ENCODE data around the gene TRNP1. TPM values are rescaled to one million over a fixed set of nuclear protein-coding genes. Genes with fewer than 3 reads are reported as not detected.

TRNP1 gene
- total and polyA plus RNA-seq, 4 donors, result 2.0 to 23.1 (median 15.0) TPM

DNA sequence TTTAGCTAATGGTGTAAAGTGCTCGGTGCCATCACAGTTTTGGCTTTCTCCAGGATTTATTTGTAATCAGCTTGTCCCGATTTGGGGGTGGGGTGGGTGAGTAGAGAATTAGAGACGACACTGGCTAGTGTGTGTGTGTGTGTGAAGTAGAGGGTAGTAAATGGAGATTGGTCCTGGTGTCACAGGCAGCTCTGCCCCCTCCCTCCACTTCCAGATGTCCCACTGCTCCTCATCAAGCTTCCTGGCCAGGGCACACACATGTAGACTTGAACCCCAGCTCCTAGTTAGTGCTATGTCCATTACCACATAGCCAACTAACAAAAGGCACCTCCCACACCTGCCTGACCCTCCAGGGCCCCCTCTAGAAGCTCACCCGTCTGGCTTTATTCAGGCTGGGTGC lies 3.2 kb downstream of the TRNP1 start:
- DNase-seq (no peak), ATAC-seq (ENCODE audit: insufficient read depth, low FRiP score) (no peak)
- WGBS, 2 donors, result 86 to 94% methylated on average over 4 of the region's 4 CpGs
- Histone ChIP-seq H3K4me1 (ENCODE audit: control insufficient read depth in 5 of 5, insufficient read depth in 5 of 5, low read length in 5 of 5) (peaks cover 3 to 29% (median 9%) of the 10 kb centered on the region in 5 donors), H3K9me3 (ENCODE audit: control insufficient read depth in 4 of 4, insufficient read depth in 3 of 4, low read length in 3 of 4) (no peaks in the 10 kb centered on the region), H3K36me3 (ENCODE audit: control insufficient read depth in 4 of 4, insufficient read depth in 4 of 4, low read length in 4 of 4) (no peaks in the 10 kb centered on the region), H3K9ac (ENCODE audit: insufficient read depth in 1 of 2, low read length in 2 of 2) (no peak overlapping the region), H3K4me3 (no peak overlapping the region), H3K27ac (ENCODE audit: low read depth in 1 of 2, low read length in 1 of 2) (no peak overlapping the region), H3K27me3 (ENCODE audit: control insufficient read depth in 3 of 3, insufficient read depth in 3 of 3, low read length in 2 of 3) (peaks cover 0 to 34% (median 33%) of the 10 kb centered on the region in 3 donors)
- TF ChIP-seq, protein P1, sequence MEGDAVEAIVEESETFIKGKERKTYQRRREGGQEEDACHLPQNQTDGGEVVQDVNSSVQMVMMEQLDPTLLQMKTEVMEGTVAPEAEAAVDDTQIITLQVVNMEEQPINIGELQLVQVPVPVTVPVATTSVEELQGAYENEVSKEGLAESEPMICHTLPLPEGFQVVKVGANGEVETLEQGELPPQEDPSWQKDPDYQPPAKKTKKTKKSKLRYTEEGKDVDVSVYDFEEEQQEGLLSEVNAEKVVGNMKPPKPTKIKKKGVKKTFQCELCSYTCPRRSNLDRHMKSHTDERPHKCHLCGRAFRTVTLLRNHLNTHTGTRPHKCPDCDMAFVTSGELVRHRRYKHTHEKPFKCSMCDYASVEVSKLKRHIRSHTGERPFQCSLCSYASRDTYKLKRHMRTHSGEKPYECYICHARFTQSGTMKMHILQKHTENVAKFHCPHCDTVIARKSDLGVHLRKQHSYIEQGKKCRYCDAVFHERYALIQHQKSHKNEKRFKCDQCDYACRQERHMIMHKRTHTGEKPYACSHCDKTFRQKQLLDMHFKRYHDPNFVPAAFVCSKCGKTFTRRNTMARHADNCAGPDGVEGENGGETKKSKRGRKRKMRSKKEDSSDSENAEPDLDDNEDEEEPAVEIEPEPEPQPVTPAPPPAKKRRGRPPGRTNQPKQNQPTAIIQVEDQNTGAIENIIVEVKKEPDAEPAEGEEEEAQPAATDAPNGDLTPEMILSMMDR (IDR thresholded peaks at IDR 0.05; ENCODE audit: control extremely low read depth, extremely low read depth), result no peak

DNA sequence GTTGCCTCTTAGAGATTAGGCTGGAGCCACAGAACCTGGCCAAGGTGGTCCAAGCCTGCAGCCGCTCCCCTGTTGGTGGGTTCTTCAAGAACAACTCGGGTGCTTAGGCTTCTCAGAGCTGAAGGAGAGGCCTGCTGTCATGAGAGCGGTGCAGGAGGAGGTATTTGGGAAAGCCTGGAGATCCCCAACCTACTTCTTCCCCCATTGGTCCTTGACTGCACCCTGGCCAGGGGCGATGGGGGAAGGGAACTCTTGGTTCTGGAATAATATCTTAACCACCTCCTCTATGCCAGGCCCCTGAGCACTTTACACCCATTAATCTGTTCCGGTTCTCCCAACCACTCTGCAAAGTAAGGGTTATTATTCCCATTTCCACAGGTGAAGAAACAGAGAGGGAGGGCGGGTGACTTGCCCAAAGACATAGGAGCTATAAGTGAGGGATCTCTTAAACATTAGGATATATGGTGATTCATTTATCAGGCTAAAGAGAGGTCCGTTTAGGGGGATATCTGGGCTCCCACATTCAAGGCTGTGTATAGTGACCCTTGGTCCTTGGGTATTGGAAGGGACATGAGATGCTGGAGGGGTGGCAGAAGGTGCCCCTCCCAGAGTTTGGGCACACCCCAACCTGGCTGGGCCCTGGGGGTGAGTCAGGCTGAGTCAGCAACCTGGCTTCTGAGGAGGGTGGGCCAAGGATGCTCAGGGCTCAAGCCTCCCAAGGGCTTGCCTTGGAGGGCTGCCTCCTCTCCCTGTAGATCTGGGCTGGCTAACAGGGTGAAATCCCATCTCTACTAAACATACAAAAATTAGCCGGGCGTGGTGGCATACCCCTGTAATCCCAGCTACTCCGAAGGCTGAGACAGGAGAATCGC lies 5.2 kb downstream of the TRNP1 start:
- ATAC-seq (ENCODE audit: insufficient read depth, low FRiP score), result no peak
- H3K4me1 ChIP-seq (ENCODE audit: control insufficient read depth in 5 of 5, insufficient read depth in 5 of 5, low read length in 5 of 5), result peaks cover 3 to 24% (median 9%) of the 10 kb centered on the region in 5 donors
- H3K9ac ChIP-seq (ENCODE audit: insufficient read depth in 1 of 2, low read length in 2 of 2), result no peak overlapping the region

GRCh38 chr1:26999440-26999987 lies 6.0 kb downstream of the TRNP1 start:
- TF ChIP-seq, protein P1 (IDR thresholded peaks at IDR 0.05; ENCODE audit: control extremely low read depth, extremely low read depth), result no peak
- Histone ChIP-seq H3K9me3 (ENCODE audit: control insufficient read depth in 4 of 4, insufficient read depth in 3 of 4, low read length in 3 of 4) (no peaks in the 10 kb centered on the region), H3K9ac (ENCODE audit: insufficient read depth in 1 of 2, low read length in 2 of 2) (no peak overlapping the region), H3K4me3 (no peak overlapping the region), H3K36me3 (ENCODE audit: control insufficient read depth in 4 of 4, insufficient read depth in 4 of 4, low read length in 4 of 4) (no peaks in the 10 kb centered on the region), H3K4me1 (ENCODE audit: control insufficient read depth in 5 of 5, insufficient read depth in 5 of 5, low read length in 5 of 5) (peaks cover 3 to 26% (median 18%) of the 10 kb centered on the region in 5 donors), H3K27ac (ENCODE audit: low read depth in 1 of 2, low read length in 1 of 2) (peak overlapping the region; percentile 78 to 81), H3K27me3 (ENCODE audit: control insufficient read depth in 3 of 3, insufficient read depth in 3 of 3, low read length in 2 of 3) (peaks cover 0 to 24% (median 21%) of the 10 kb centered on the region in 3 donors)
- WGBS, 2 donors, result 55 to 69% methylated on average over 7 of the region's 7 CpGs
- ATAC-seq (ENCODE audit: insufficient read depth, low FRiP score), result peak; percentile 54
- DNase-seq, result peak; percentile 63 to 72 (median 65)

More for the DNA sequence above, 5.2 kb downstream of the TRNP1 start:
- peaks cover 0 to 24% (median 24%) of the 10 kb centered on the region in 3 donors for H3K27me3 ChIP-seq (ENCODE audit: control insufficient read depth in 3 of 3, insufficient read depth in 3 of 3, low read length in 2 of 3)
- no peak for DNase-seq
- no peaks in the 10 kb centered on the region for H3K36me3 ChIP-seq (ENCODE audit: control insufficient read depth in 4 of 4, insufficient read depth in 4 of 4, low read length in 4 of 4)
- TF ChIP-seq, protein P1 (IDR thresholded peaks at IDR 0.05; ENCODE audit: control extremely low read depth, extremely low read depth), result no peak
- no peak overlapping the region for H3K4me3 ChIP-seq
- WGBS, 2 donors, result 84 to 92% methylated on average over 11 of the region's 11 CpGs
- no peaks in the 10 kb centered on the region for H3K9me3 ChIP-seq (ENCODE audit: control insufficient read depth in 4 of 4, insufficient read depth in 3 of 4, low read length in 3 of 4)
- H3K27ac ChIP-seq (ENCODE audit: low read depth in 1 of 2, low read length in 1 of 2), result peak overlapping the region; percentile 61 to 68

All from lung (tissue), 12 donors.